Measurements from ENCODE around the gene GRIN2A. TPM values are rescaled to one million over a fixed set of nuclear protein-coding genes. Genes with fewer than 3 reads are reported as not detected.

GRIN2A gene
- total RNA-seq, 1 donor from 2014 or later, result 0.52 TPM

- H3K9me3 ChIP-seq (ENCODE audit: control insufficient read depth in 3 of 3, low read length in 3 of 3), result no peaks in the 10 kb centered on the region
- H3K27ac ChIP-seq (ENCODE audit: low read depth, low read length), result no peak overlapping the region
- peaks cover 5 to 7% (median 5%) of the 10 kb centered on the region in 3 donors for H3K27me3 ChIP-seq (ENCODE audit: control insufficient read depth in 3 of 3, insufficient read depth in 3 of 3, low read length in 3 of 3)
- H3K4me1 ChIP-seq (ENCODE audit: control insufficient read depth in 3 of 3, insufficient read depth in 3 of 3, low read length in 3 of 3), result no peaks in the 10 kb centered on the region
- H3K9ac ChIP-seq (ENCODE audit: low read depth in 1 of 3, low read length in 3 of 3), result no peak overlapping the region
- H3K4me3 ChIP-seq (ENCODE audit: low read length in 3 of 3), result no peak overlapping the region
- H3K36me3 ChIP-seq (ENCODE audit: control insufficient read depth in 3 of 3, insufficient read depth in 3 of 3, low read length in 3 of 3), result no peaks in the 10 kb centered on the region
These were observed 36.4 kb upstream of the GRIN2A start for GRCh38 chr16:10218490-10219206.

GRCh38 chr16:10213748-10214147 is 31.5 kb upstream of the GRIN2A start:
- no peak overlapping the region for H3K9ac ChIP-seq (ENCODE audit: low read depth in 1 of 3, low read length in 3 of 3)
- H3K4me1 ChIP-seq (ENCODE audit: control insufficient read depth in 3 of 3, insufficient read depth in 3 of 3, low read length in 3 of 3), result no peaks in the 10 kb centered on the region
- H3K4me3 ChIP-seq (ENCODE audit: low read length in 3 of 3), result no peak overlapping the region
- H3K36me3 ChIP-seq (ENCODE audit: control insufficient read depth in 3 of 3, insufficient read depth in 3 of 3, low read length in 3 of 3), result no peaks in the 10 kb centered on the region
- H3K27ac ChIP-seq (ENCODE audit: low read depth, low read length), result no peak overlapping the region
- peaks cover 0 to 6% (median 4%) of the 10 kb centered on the region in 3 donors for H3K27me3 ChIP-seq (ENCODE audit: control insufficient read depth in 3 of 3, insufficient read depth in 3 of 3, low read length in 3 of 3)
- no peaks in the 10 kb centered on the region for H3K9me3 ChIP-seq (ENCODE audit: control insufficient read depth in 3 of 3, low read length in 3 of 3)

- no peak overlapping the region for H3K9ac ChIP-seq (ENCODE audit: low read depth in 1 of 3, low read length in 3 of 3)
- no peaks in the 10 kb centered on the region for H3K9me3 ChIP-seq (ENCODE audit: control insufficient read depth in 3 of 3, low read length in 3 of 3)
- H3K4me1 ChIP-seq (ENCODE audit: control insufficient read depth in 3 of 3, insufficient read depth in 3 of 3, low read length in 3 of 3), result no peaks in the 10 kb centered on the region
- H3K27ac ChIP-seq (ENCODE audit: low read depth, low read length), result no peak overlapping the region
- no peak overlapping the region for H3K4me3 ChIP-seq (ENCODE audit: low read length in 3 of 3)
- peaks cover 0 to 4% (median 2%) of the 10 kb centered on the region in 3 donors for H3K27me3 ChIP-seq (ENCODE audit: control insufficient read depth in 3 of 3, insufficient read depth in 3 of 3, low read length in 3 of 3)
- no peaks in the 10 kb centered on the region for H3K36me3 ChIP-seq (ENCODE audit: control insufficient read depth in 3 of 3, insufficient read depth in 3 of 3, low read length in 3 of 3)
These were observed 28.7 kb upstream of the GRIN2A start for GRCh38 chr16:10210944-10211343.

- Histone ChIP-seq H3K4me1 (ENCODE audit: control insufficient read depth in 3 of 3, insufficient read depth in 3 of 3, low read length in 3 of 3) (no peaks in the 10 kb centered on the region), H3K27ac (ENCODE audit: low read depth, low read length) (no peak overlapping the region), H3K27me3 (ENCODE audit: control insufficient read depth in 3 of 3, insufficient read depth in 3 of 3, low read length in 3 of 3) (peaks cover 0 to 4% (median 0%) of the 10 kb centered on the region in 3 donors), H3K36me3 (ENCODE audit: control insufficient read depth in 3 of 3, insufficient read depth in 3 of 3, low read length in 3 of 3) (no peaks in the 10 kb centered on the region), H3K9me3 (ENCODE audit: control insufficient read depth in 3 of 3, low read length in 3 of 3) (peaks cover 0 to 3% (median 0%) of the 10 kb centered on the region in 3 donors), H3K4me3 (ENCODE audit: low read length in 3 of 3) (no peak overlapping the region), H3K9ac (ENCODE audit: low read depth in 1 of 3, low read length in 3 of 3) (no peak overlapping the region)
These were observed 24.6 kb upstream of the GRIN2A start for GRCh38 chr16:10206865-10207264.

- Histone ChIP-seq H3K27me3 (ENCODE audit: control insufficient read depth in 3 of 3, insufficient read depth in 3 of 3, low read length in 3 of 3) (peaks cover 0 to 3% (median 0%) of the 10 kb centered on the region in 3 donors), H3K36me3 (ENCODE audit: control insufficient read depth in 3 of 3, insufficient read depth in 3 of 3, low read length in 3 of 3) (no peaks in the 10 kb centered on the region), H3K9me3 (ENCODE audit: control insufficient read depth in 3 of 3, low read length in 3 of 3) (peaks cover 0 to 3% (median 3%) of the 10 kb centered on the region in 3 donors), H3K4me3 (ENCODE audit: low read length in 3 of 3) (no peak overlapping the region), H3K9ac (ENCODE audit: low read depth in 1 of 3, low read length in 3 of 3) (no peak overlapping the region), H3K4me1 (ENCODE audit: control insufficient read depth in 3 of 3, insufficient read depth in 3 of 3, low read length in 3 of 3) (no peaks in the 10 kb centered on the region), H3K27ac (ENCODE audit: low read depth, low read length) (no peak overlapping the region)
These were observed 24.0 kb upstream of the GRIN2A start for GRCh38 chr16:10206215-10206614.

GRCh38 chr16:10205688-10206087 is 23.5 kb upstream of the GRIN2A start:
- peaks cover 0 to 3% (median 0%) of the 10 kb centered on the region in 3 donors for H3K27me3 ChIP-seq (ENCODE audit: control insufficient read depth in 3 of 3, insufficient read depth in 3 of 3, low read length in 3 of 3)
- H3K27ac ChIP-seq (ENCODE audit: low read depth, low read length), result no peak overlapping the region
- no peak overlapping the region for H3K9ac ChIP-seq (ENCODE audit: low read depth in 1 of 3, low read length in 3 of 3)
- no peak overlapping the region for H3K4me3 ChIP-seq (ENCODE audit: low read length in 3 of 3)
- H3K9me3 ChIP-seq (ENCODE audit: control insufficient read depth in 3 of 3, low read length in 3 of 3), result peaks cover 0 to 3% (median 3%) of the 10 kb centered on the region in 3 donors
- H3K36me3 ChIP-seq (ENCODE audit: control insufficient read depth in 3 of 3, insufficient read depth in 3 of 3, low read length in 3 of 3), result no peaks in the 10 kb centered on the region
- no peaks in the 10 kb centered on the region for H3K4me1 ChIP-seq (ENCODE audit: control insufficient read depth in 3 of 3, insufficient read depth in 3 of 3, low read length in 3 of 3)

GRCh38 chr16:10202649-10203048 is 20.4 kb upstream of the GRIN2A start:
- no peak overlapping the region for H3K27ac ChIP-seq (ENCODE audit: low read depth, low read length)

GRCh38 chr16:10200637-10201586 is 18.7 kb upstream of the GRIN2A start:
- H3K27me3 ChIP-seq (ENCODE audit: control insufficient read depth in 3 of 3, insufficient read depth in 3 of 3, low read length in 3 of 3), result peaks cover 0 to 3% (median 0%) of the 10 kb centered on the region in 3 donors
- H3K36me3 ChIP-seq (ENCODE audit: control insufficient read depth in 3 of 3, insufficient read depth in 3 of 3, low read length in 3 of 3), result no peaks in the 10 kb centered on the region
- H3K27ac ChIP-seq (ENCODE audit: low read depth, low read length), result no peak overlapping the region
- H3K4me3 ChIP-seq (ENCODE audit: low read length in 3 of 3), result no peak overlapping the region
- no peak overlapping the region for H3K9ac ChIP-seq (ENCODE audit: low read depth in 1 of 3, low read length in 3 of 3)
- H3K4me1 ChIP-seq (ENCODE audit: control insufficient read depth in 3 of 3, insufficient read depth in 3 of 3, low read length in 3 of 3), result no peaks in the 10 kb centered on the region
- H3K9me3 ChIP-seq (ENCODE audit: control insufficient read depth in 3 of 3, low read length in 3 of 3), result peaks cover 0 to 3% (median 3%) of the 10 kb centered on the region in 3 donors

More at GRCh38 chr16:10202649-10203048, 20.4 kb upstream of the GRIN2A start:
- H3K4me3 ChIP-seq (ENCODE audit: low read length in 3 of 3), result no peak overlapping the region
- no peaks in the 10 kb centered on the region for H3K4me1 ChIP-seq (ENCODE audit: control insufficient read depth in 3 of 3, insufficient read depth in 3 of 3, low read length in 3 of 3)
- H3K27me3 ChIP-seq (ENCODE audit: control insufficient read depth in 3 of 3, insufficient read depth in 3 of 3, low read length in 3 of 3), result peaks cover 0 to 3% (median 0%) of the 10 kb centered on the region in 3 donors
- H3K36me3 ChIP-seq (ENCODE audit: control insufficient read depth in 3 of 3, insufficient read depth in 3 of 3, low read length in 3 of 3), result no peaks in the 10 kb centered on the region
- H3K9me3 ChIP-seq (ENCODE audit: control insufficient read depth in 3 of 3, low read length in 3 of 3), result peaks cover 0 to 3% (median 3%) of the 10 kb centered on the region in 3 donors
- no peak overlapping the region for H3K9ac ChIP-seq (ENCODE audit: low read depth in 1 of 3, low read length in 3 of 3)

- Histone ChIP-seq H3K4me3 (ENCODE audit: low read length in 3 of 3) (no peak overlapping the region), H3K27me3 (ENCODE audit: control insufficient read depth in 3 of 3, insufficient read depth in 3 of 3, low read length in 3 of 3) (peaks cover 0 to 6% (median 0%) of the 10 kb centered on the region in 3 donors), H3K9ac (ENCODE audit: low read depth in 1 of 3, low read length in 3 of 3) (no peak overlapping the region), H3K9me3 (ENCODE audit: control insufficient read depth in 3 of 3, low read length in 3 of 3) (peaks cover 0 to 3% (median 0%) of the 10 kb centered on the region in 3 donors), H3K4me1 (ENCODE audit: control insufficient read depth in 3 of 3, insufficient read depth in 3 of 3, low read length in 3 of 3) (no peaks in the 10 kb centered on the region), H3K36me3 (ENCODE audit: control insufficient read depth in 3 of 3, insufficient read depth in 3 of 3, low read length in 3 of 3) (no peaks in the 10 kb centered on the region), H3K27ac (ENCODE audit: low read depth, low read length) (no peak overlapping the region)
These were observed 14.8 kb upstream of the GRIN2A start for GRCh38 chr16:10196999-10197398.

All from skeletal muscle tissue (tissue), 4 donors.